GM19193 (cell line): Measurements from ENCODE around the gene CTNNA3.

ENCODE experiments used
- POLR2A ChIP-seq: IDR thresholded peaks from 4 replicates; pipeline ENCODE4 v1.6.1; 2011; ENCODE audit not compliant: insufficient read depth, insufficient read length; ENCODE audit errors: extremely low read depth

Gene CTNNA3

GRCh38 chr10:67087135-67087425 lies 608.9 kb downstream of the CTNNA3 start:
- TF ChIP-seq POLR2A = no peak

- TF ChIP-seq POLR2A = no peak
Measured at GRCh38 chr10:67086327-67087134, 609.5 kb downstream of the CTNNA3 start.

- no peak for TF ChIP-seq POLR2A
Measured at GRCh38 chr10:67079126-67079525, 616.9 kb downstream of the CTNNA3 start.

- no peak for TF ChIP-seq POLR2A
Measured at GRCh38 chr10:67077376-67077775, 618.6 kb downstream of the CTNNA3 start.

- TF ChIP-seq POLR2A = no peak
Measured at GRCh38 chr10:67076144-67076543, 619.9 kb downstream of the CTNNA3 start.

GRCh38 chr10:67075491-67075971 lies 620.5 kb downstream of the CTNNA3 start:
- TF ChIP-seq POLR2A = no peak

- no peak for TF ChIP-seq POLR2A
Measured at GRCh38 chr10:67072654-67073053, 623.3 kb downstream of the CTNNA3 start.

- TF ChIP-seq POLR2A = no peak
Measured at GRCh38 chr10:67050415-67050814, 645.6 kb downstream of the CTNNA3 start.

GRCh38 chr10:67049988-67050387 lies 646.0 kb downstream of the CTNNA3 start:
- TF ChIP-seq POLR2A = no peak

- TF ChIP-seq POLR2A = no peak
Measured at GRCh38 chr10:67046507-67046906, 649.5 kb downstream of the CTNNA3 start.

- TF ChIP-seq POLR2A = no peak
Measured at GRCh38 chr10:67045404-67045803, 650.6 kb downstream of the CTNNA3 start.

- no peak for TF ChIP-seq POLR2A
Measured at GRCh38 chr10:67043041-67043440, 653.0 kb downstream of the CTNNA3 start.

- no peak for TF ChIP-seq POLR2A
Measured at GRCh38 chr10:67036808-67037207, 659.2 kb downstream of the CTNNA3 start.

- TF ChIP-seq POLR2A = no peak
Measured at GRCh38 chr10:67033878-67034277, 662.1 kb downstream of the CTNNA3 start.

- no peak for TF ChIP-seq POLR2A
Measured at GRCh38 chr10:67022099-67022498, 673.9 kb downstream of the CTNNA3 start.

- no peak for TF ChIP-seq POLR2A
Measured at GRCh38 chr10:67017218-67017617, 678.8 kb downstream of the CTNNA3 start.

- no peak for TF ChIP-seq POLR2A
Measured at GRCh38 chr10:67015225-67015624, 680.8 kb downstream of the CTNNA3 start.
